Measurements from ENCODE around the gene WAPL. TPM values are rescaled to one million over a fixed set of nuclear protein-coding genes. Genes with fewer than 3 reads are reported as not detected.
A peak's percentile ranks its signal among the peaks of the same experiment; 100 is the strongest.

WAPL gene
- total and polyA plus RNA-seq, 2 of the 13 experiments (the other 11 are each of a cell fraction or from before 2014, with no cell fraction given): 13.2 to 43.5 TPM

GRCh38 chr10:86438091-86438749 lies 83.4 kb downstream of the WAPL start (continued):
- TF ChIP-seq FOXK1 (CRISPR knock-in tag; IDR thresholded peaks at IDR 0.05; ENCODE audit: borderline replicate concordance, low read depth): peak; percentile 20; the same call in 1 of the 2 replicates
- TF ChIP-seq CEBPB (IDR thresholded peaks at IDR 0.05; ENCODE audit: borderline replicate concordance, low read depth, low read length): no peak
- TF ChIP-seq ISL2 (CRISPR knock-in tag; IDR thresholded peaks at IDR 0.05): peak; percentile 63; the same call in 1 of the 2 replicates
- no peak for TF ChIP-seq ZNF839 (CRISPR knock-in tag; IDR thresholded peaks at IDR 0.05; ENCODE audit: borderline replicate concordance)
- peak; percentile 91 for TF ChIP-seq KDM6A (CRISPR knock-in tag; IDR thresholded peaks at IDR 0.05; ENCODE audit: low read depth)
- TF ChIP-seq ASH2L (IDR thresholded peaks at IDR 0.05; ENCODE audit: insufficient read length, low read depth, low read length): peak; percentile 84
- 0 out of 2 replicates have a peak, but pooled peaks have one; percentile 26 for TF ChIP-seq ARID2 (CRISPR knock-in tag; IDR thresholded peaks at IDR 0.05; ENCODE audit: borderline replicate concordance)
- TF ChIP-seq FOSL1 (CRISPR knock-in tag; IDR thresholded peaks at IDR 0.05; ENCODE audit: borderline replicate concordance): no peak
- peak; percentile 82; the same call in 1 of the 2 replicates for TF ChIP-seq NCOR1 (IDR thresholded peaks at IDR 0.05; ENCODE audit: borderline replicate concordance, low read length)
- no peak for TF ChIP-seq NFE2 (CRISPR knock-in tag; IDR thresholded peaks at IDR 0.05)
- peak; percentile 40; the same call in 1 of the 2 replicates for TF ChIP-seq MYPOP (CRISPR knock-in tag; IDR thresholded peaks at IDR 0.05)
- TF ChIP-seq ZFY (CRISPR knock-in tag; IDR thresholded peaks at IDR 0.05): peak; percentile 53; the same call in 1 of the 2 replicates
- peak; percentile 52; the same call in 1 of the 2 replicates for TF ChIP-seq TFDP1 (CRISPR knock-in tag; IDR thresholded peaks at IDR 0.05; ENCODE audit: borderline replicate concordance)
- peak; percentile 31; the same call in 1 of the 2 replicates for TF ChIP-seq ZNF614 (CRISPR knock-in tag; IDR thresholded peaks at IDR 0.05; ENCODE audit: borderline replicate concordance)
- TF ChIP-seq ZNF33A (CRISPR knock-in tag; IDR thresholded peaks at IDR 0.05; ENCODE audit: borderline replicate concordance): no peak
- TF ChIP-seq, protein P1, sequence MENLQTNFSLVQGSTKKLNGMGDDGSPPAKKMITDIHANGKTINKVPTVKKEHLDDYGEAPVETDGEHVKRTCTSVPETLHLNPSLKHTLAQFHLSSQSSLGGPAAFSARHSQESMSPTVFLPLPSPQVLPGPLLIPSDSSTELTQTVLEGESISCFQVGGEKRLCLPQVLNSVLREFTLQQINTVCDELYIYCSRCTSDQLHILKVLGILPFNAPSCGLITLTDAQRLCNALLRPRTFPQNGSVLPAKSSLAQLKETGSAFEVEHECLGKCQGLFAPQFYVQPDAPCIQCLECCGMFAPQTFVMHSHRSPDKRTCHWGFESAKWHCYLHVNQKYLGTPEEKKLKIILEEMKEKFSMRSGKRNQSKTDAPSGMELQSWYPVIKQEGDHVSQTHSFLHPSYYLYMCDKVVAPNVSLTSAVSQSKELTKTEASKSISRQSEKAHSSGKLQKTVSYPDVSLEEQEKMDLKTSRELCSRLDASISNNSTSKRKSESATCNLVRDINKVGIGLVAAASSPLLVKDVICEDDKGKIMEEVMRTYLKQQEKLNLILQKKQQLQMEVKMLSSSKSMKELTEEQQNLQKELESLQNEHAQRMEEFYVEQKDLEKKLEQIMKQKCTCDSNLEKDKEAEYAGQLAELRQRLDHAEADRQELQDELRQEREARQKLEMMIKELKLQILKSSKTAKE (CRISPR knock-in tag; IDR thresholded peaks at IDR 0.05; ENCODE audit: borderline replicate concordance): no peak
- TF ChIP-seq KDM2A (CRISPR knock-in tag; IDR thresholded peaks at IDR 0.05; ENCODE audit: borderline replicate concordance, low read depth): 0 out of 2 replicates have a peak, but pooled peaks have one; percentile 32
- no peak for TF ChIP-seq FOXA1 (IDR thresholded peaks at IDR 0.05)
- TF ChIP-seq FOXA1 (CRISPR knock-in tag; IDR thresholded peaks at IDR 0.05): peak; percentile 37
- TF ChIP-seq CCDC6 (CRISPR knock-in tag; IDR thresholded peaks at IDR 0.05): no peak
- TF ChIP-seq ZNF3 (CRISPR knock-in tag; IDR thresholded peaks at IDR 0.05): peak; percentile 47; the same call in 1 of the 2 replicates
- peak; percentile 90 for TF ChIP-seq TBX2 (CRISPR knock-in tag; IDR thresholded peaks at IDR 0.05; ENCODE audit: borderline replicate concordance)
- TF ChIP-seq ZNF569 (CRISPR knock-in tag; IDR thresholded peaks at IDR 0.05; ENCODE audit: borderline replicate concordance): no peak
- peak; percentile 65 for TF ChIP-seq KAT8 (CRISPR knock-in tag; IDR thresholded peaks at IDR 0.05)
- no peak for TF ChIP-seq ZNF616 (CRISPR knock-in tag; IDR thresholded peaks at IDR 0.05; ENCODE audit: low read depth)
- TF ChIP-seq GABPA (IDR thresholded peaks at IDR 0.05; ENCODE audit: low read depth, low read length): no peak
- TF ChIP-seq GABPA (CRISPR knock-in tag; IDR thresholded peaks at IDR 0.05; ENCODE audit: low read depth): peak; percentile 18; the same call in 1 of the 2 replicates
